Activated T-helper 9 cell treated with anti-CD3 and anti-CD28 coated beads, Interleukin-2, amount 50 U/mL, for 16 hours (primary cell): ENCODE data around the gene LRGUK.
"Not testable (repeated sequence)": the region's sequence is repeated elsewhere in the genome, so short reads cannot be mapped to it uniquely, and the experiment has no call there.

ENCODE experiments used
- DNase-seq: peaks from one replicate; pipeline ENCODE4 v3.0.0-alpha.2; 2020; ENCODE audit warnings: low read depth

Gene LRGUK

GRCh38 chr7:134186027-134186426 lies 58.9 kb downstream of the LRGUK start:
- DNase-seq = no peak

- DNase-seq = no peak
Measured at GRCh38 chr7:134186801-134187200, 59.7 kb downstream of the LRGUK start.

DNA sequence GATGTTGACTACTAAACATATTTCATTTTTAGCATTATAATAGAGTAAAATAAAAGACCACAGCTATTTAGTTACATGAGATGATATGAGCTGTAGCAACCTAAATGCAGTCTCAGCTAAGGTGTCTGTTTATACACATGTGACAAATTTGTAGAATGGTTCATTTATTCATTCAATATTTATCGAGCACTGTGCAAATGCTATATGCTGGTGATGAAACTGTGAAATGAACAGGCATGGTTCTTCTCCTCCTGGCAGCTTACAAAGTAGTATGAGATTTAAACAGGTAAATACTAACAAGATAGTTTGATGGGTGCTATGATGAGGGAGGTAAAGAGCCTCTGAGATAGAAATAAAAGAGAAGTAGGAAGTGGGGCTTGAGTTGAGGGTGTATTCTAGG lies 60.8 kb downstream of the LRGUK start:
- DNase-seq = no peak

- DNase-seq = no peak
Measured at GRCh38 chr7:134188311-134188710, 61.2 kb downstream of the LRGUK start.

GRCh38 chr7:134189559-134189958 lies 62.4 kb downstream of the LRGUK start:
- no peak for DNase-seq

DNA sequence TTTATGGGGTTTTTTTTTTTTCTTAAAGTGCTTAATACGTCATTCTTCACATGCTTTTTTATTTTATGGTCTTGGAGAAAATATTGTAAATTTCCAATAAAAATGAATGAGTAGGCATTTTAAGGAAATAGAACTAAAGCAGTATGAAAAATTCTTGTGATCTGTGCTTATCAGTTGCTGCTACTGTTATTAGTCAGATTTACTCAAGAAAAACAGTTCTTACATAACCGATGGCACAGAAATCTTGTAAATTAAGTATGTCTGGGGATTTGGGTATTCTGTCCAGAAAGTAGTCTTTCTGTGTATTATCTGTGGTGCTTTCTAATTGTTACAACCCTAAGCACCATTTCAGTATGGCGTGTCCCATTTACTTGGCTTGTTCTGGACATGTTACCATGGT lies 64.7 kb downstream of the LRGUK start:
- DNase-seq = no peak

GRCh38 chr7:134193240-134193639 lies 66.1 kb downstream of the LRGUK start:
- no peak for DNase-seq

- DNase-seq = no peak
Measured at GRCh38 chr7:134195252-134195651, 68.1 kb downstream of the LRGUK start.

- DNase-seq = no peak
Measured at GRCh38 chr7:134196439-134196838, 69.3 kb downstream of the LRGUK start.

GRCh38 chr7:134197345-134197744 lies 70.2 kb downstream of the LRGUK start:
- no peak for DNase-seq

GRCh38 chr7:134200970-134201369 lies 73.8 kb downstream of the LRGUK start:
- no peak for DNase-seq

- no peak for DNase-seq
Measured at GRCh38 chr7:134201569-134202261, 74.6 kb downstream of the LRGUK start.

- no peak for DNase-seq
Measured at GRCh38 chr7:134203186-134203889, 76.2 kb downstream of the LRGUK start.

- no peak for DNase-seq
Measured at GRCh38 chr7:134209322-134210015, 82.3 kb downstream of the LRGUK start.

GRCh38 chr7:134210227-134210626 lies 83.1 kb downstream of the LRGUK start:
- no peak for DNase-seq

- DNase-seq = no peak
Measured at GRCh38 chr7:134210976-134211663, 84.0 kb downstream of the LRGUK start.

DNA sequence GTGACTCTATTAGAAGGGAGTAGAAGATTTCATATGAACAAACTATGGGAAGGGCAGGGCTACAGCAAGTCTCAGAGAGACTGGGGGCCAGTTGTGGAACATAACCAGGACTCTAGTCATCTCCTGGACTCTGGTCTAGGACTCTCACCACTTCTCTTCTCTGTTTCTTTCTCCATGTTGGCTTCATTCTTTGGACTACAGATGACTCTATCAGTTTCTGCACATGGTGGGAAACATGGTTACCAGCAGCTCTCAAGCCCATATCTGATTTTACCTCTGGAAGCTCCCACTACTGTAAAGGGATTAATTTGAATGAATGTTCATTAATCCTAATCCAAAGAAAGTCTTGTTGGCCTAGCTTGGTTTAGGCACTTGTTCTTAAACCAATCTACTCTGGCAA lies 84.7 kb downstream of the LRGUK start:
- no peak for DNase-seq

DNA sequence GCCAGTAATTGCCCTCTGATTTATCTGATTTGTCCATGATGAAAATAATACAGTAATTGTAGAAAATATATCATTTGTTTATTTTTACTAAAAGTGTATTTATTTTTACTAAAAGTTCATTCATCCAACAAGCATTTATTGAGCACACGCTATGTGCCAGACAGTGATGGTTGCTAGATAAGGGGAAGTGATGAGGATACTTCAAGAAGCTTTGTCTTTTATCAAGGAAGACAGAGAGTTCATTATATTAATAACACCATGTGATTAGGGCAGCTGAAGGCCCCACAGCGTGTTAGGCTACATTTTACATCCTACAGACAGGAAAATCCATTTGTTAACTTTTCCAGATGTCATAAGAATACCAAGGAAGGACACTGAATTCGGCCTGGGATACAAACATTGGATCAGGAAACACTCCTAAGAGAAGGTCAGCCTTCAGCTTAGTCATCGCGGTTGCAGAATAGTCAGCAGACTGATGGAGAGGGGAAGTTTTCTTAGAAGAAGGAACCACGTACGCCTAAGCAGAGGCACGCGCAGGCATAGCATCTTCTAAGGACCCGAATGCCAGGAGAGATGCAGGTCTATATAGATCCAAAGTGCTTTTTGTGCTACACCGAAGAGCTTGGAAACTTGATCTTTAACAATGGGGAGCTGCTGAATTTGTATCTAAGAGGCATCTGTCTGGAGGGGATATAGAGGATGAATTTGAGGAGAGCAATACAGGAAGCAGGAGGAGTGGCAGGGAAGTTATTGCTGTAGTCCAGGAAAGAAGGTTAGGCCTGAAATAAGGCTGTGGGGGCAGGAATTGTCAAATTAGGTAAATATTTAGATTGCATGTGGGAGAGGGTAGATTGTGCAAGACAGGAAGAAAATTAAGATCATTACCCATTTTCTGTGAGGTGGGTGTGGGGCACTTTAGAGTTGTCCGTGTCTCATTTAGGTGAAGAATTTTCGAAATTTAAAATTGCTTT lies 85.7 kb downstream of the LRGUK start:
- DNase-seq = no peak

DNA sequence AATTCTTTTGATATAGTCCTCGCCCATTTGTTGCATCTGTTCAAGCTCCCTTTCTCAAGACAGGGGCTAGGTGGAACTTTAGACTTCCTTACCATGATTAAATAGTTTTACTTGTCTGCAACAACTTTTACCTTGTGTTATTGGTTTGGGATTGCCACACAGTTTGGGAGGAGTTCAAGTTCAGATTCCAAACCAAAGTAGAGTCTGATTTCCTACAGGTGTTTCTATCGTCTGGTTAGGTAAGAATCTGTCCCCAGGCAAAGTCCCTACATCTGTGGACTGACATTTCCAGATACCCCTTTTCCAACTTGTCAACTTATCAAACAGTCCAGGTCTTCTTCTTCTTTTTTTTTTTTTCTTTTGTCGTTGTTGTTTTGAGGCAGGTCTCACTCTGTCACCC lies 93.1 kb downstream of the LRGUK start:
- no peak for DNase-seq

DNA sequence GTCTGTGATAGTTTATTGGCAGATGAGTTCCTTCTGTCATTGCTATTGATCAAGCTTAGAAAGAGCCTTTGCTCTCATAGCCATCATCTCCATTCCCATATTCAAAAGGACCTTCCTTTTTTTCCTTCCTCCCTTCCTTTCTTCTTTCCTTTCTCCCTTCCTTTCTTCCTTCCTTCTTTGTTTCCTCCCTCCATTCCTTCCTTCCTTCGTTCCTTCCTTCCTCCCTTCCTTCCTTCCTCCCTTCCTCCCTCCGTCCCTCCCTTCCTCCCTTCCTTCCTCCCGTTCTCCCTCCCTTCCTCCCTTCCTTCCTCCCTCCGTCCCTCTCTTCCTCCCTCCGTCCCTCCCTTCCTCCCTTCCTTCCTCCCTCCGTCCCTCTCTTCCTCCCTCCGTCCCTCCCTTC lies 104.2 kb downstream of the LRGUK start:
- DNase-seq = not testable (repeated sequence)

DNA sequence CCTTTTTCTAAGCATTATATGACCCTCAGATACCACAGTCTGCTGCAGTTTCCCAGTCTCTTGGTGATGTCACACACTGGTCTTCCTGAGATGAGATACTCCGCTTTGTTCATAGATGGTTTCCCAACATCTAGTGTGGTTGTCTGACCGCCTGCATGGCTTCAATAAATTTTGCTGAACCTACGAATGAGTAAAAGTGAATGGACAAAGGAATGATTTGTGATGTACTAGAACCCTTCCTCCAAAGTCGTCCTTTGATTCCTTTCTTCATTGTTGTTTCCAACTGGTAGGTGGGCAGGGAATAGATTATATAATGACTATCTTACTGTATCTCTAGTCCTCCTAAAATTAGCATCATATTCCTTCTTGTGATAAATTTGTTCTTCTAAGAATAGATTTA lies 107.1 kb downstream of the LRGUK start:
- no peak for DNase-seq
